Transverse colon (tissue), 4 donors: ENCODE results near the gene SPECC1. TPM values are rescaled to one million over a fixed set of nuclear protein-coding genes. Genes with fewer than 3 reads are reported as not detected.
"Not testable (repeated sequence)": the region's sequence is repeated elsewhere in the genome, so short reads cannot be mapped to it uniquely, and the experiment has no call there.

Experiments
- DNase-seq: peaks from one replicate; pipeline ENCODE4 v3.0.0-alpha.2; 2019
- H3K27ac ChIP-seq, 4 donors: fragments of 200-600 bp; sonication (generic); 2 replicates each; pipeline ENCODE4 v1.5.1; 2016 to 2018; ENCODE audit warnings: inconsistent platforms in 4 of 4
- H3K27me3 ChIP-seq: fragments of 200-600 bp; sonication (generic); 2 replicates; pipeline ENCODE4 v1.5.1; 2017; ENCODE audit warnings: inconsistent platforms
- H3K36me3 ChIP-seq, 4 donors: fragments of 200-600 bp; sonication (generic); 2 replicates each; pipeline ENCODE4 v1.5.1; 2017 to 2019; ENCODE audit warnings: inconsistent platforms in 4 of 4
- H3K4me1 ChIP-seq, 4 donors: fragments of 200-600 bp; sonication (generic); 2 replicates each; pipeline ENCODE4 v1.5.1; 2017 to 2020; ENCODE audit warnings: inconsistent platforms in 4 of 4
- H3K4me3 ChIP-seq, 4 donors: fragments of 200-600 bp; sonication (generic); 1 replicate in 1 of 4; 2 replicates in 3 of 4; pipeline versions ENCODE4 v1.5.1 to v1.6.1; 2017 to 2019; ENCODE audit warnings: inconsistent platforms in 4 of 4
- H3K9me3 ChIP-seq, 2 donors: fragments of 200-600 bp; sonication (generic); 2 replicates each; pipeline ENCODE4 v1.5.1; 2017 to 2019; ENCODE audit warnings: inconsistent platforms in 2 of 2
- CTCF ChIP-seq, 5 experiments: fragments of 200-600 bp in 3 of 5; fragments of 450-650 bp in 2 of 5; sonication (generic) in 3 of 5; IDR thresholded peaks; 1 replicate in 2 of 5; 2 replicates in 3 of 5; pipeline ENCODE4 v1.5.1; 2016 to 2017; ENCODE audit warnings: antibody characterized with exemption in 5 of 5, inconsistent platforms in 3 of 5, mild to moderate bottlenecking in 2 of 5, moderate library complexity in 1 of 5
- EP300 ChIP-seq: sonication (generic); formaldehyde crosslinking; IDR thresholded peaks from one replicate; pipeline ENCODE4 v1.6.1; 2017; ENCODE audit warnings: antibody characterized with exemption, low read depth
- POLR2A ChIP-seq: fragments of 450-650 bp; IDR thresholded peaks from one replicate; pipeline ENCODE4 v1.6.1; 2016; ENCODE audit warnings: antibody characterized with exemption, mild to moderate bottlenecking, moderate library complexity
- POLR2AphosphoS5 ChIP-seq, 3 donors: sonication (generic); formaldehyde crosslinking; IDR thresholded peaks; one replicate each; pipeline ENCODE4 v1.6.1; 2016; ENCODE audit warnings: antibody characterized with exemption in 3 of 3
- WGBS, 2 donors: methylation state at CpG; one replicate each; pipeline ENCODE4 v1.1.5; 2018; ENCODE audit warnings: low coverage in 1 of 2; 5-methylcytosine and 5-hydroxymethylcytosine counted together
- in situ Hi-C, 4 donors: fragments of 200-750 bp; cut with MboI; loops; one replicate each; pipeline versions ENCODE4 v1.15.0 to v1.15.1; 2017; ENCODE audit warnings: low sequenced_read_pairs in 3 of 4, low pct_ligation_motif_present in 1 of 4, low pct_unique_long_range_greater_than_20kb in 1 of 4
- intact Hi-C: fragments of 100-400 bp; cut with DNase I; formaldehyde crosslinking; loops from one replicate; pipeline ENCODE4 v1.15.1; 2023; ENCODE audit warnings: low total_unique reads
- total RNA-seq, 4 donors: library from RNA; depleted of rRNA; stranded (reverse); fragments of >200 nt; gene quantifications; one replicate each; pipeline ENCODE4 v1.1.0, GENCODE V29; 2016

The SPECC1 gene
- total RNA-seq, 4 donors from 2014 or later: 117 to 141 (median 125) TPM

GRCh38 chr17:20074489-20074888 is 65.3 kb downstream of the SPECC1 start:
- 51 to 60% methylated on average over 1 to 3 of the region's 3 CpGs for WGBS, 2 donors
- DNase-seq: no peak
- TF ChIP-seq POLR2AphosphoS5 (IDR thresholded peaks at IDR 0.05): no peak
- no peak for TF ChIP-seq POLR2A
- no peak for TF ChIP-seq EP300
- TF ChIP-seq CTCF (IDR thresholded peaks at IDR 0.05): no peak
- Histone ChIP-seq H3K36me3 (no peaks in the 10 kb centered on the region), H3K27me3 (no peaks in the 10 kb centered on the region), H3K9me3 (no peaks in the 10 kb centered on the region), H3K4me3 (peak overlapping the region in 1 of 4 donors; percentile 22), H3K27ac (peak overlapping the region in 3 of 4 donors; percentile 4 to 19 (median 9)), H3K4me1 (peaks cover 0 to 4% (median 0%) of the 10 kb centered on the region in 4 donors)
- intact Hi-C loops (no loop called here), in situ Hi-C loops (no loop called here)

- DNase-seq, H3K27ac ChIP-seq, in situ Hi-C loops, H3K4me3 ChIP-seq, H3K4me1 ChIP-seq, H3K9me3 ChIP-seq, H3K36me3 ChIP-seq, H3K27me3 ChIP-seq, intact Hi-C loops: not testable (repeated sequence)
- WGBS, 2 donors: 89 to 100% methylated on average over 2 to 3 of the region's 3 CpGs
Measured at GRCh38 chr17:20076137-20076536, 67.0 kb downstream of the SPECC1 start.

- Histone ChIP-seq H3K4me3 (no peak overlapping the region), H3K9me3 (no peaks in the 10 kb centered on the region), H3K27ac (no peak overlapping the region), H3K27me3 (no peaks in the 10 kb centered on the region), H3K4me1 (peaks cover 0 to under 1% (median 0%) of the 10 kb centered on the region in 4 donors), H3K36me3 (no peaks in the 10 kb centered on the region)
- in situ Hi-C loops: no loop called here
- intact Hi-C loops: no loop called here
- no peak for TF ChIP-seq CTCF (IDR thresholded peaks at IDR 0.05)
- no peak for TF ChIP-seq POLR2AphosphoS5 (IDR thresholded peaks at IDR 0.05)
- WGBS, 2 donors: 58 to 62% methylated on average over 2 to 3 of the region's 3 CpGs
- DNase-seq: no peak
Measured at GRCh38 chr17:20077978-20078685, 69.0 kb downstream of the SPECC1 start.

GRCh38 chr17:20080513-20080912 is 71.4 kb downstream of the SPECC1 start:
- Histone ChIP-seq H3K27ac (no peak overlapping the region), H3K4me3 (no peak overlapping the region), H3K36me3 (no peaks in the 10 kb centered on the region), H3K9me3 (no peaks in the 10 kb centered on the region), H3K4me1 (no peaks in the 10 kb centered on the region), H3K27me3 (no peaks in the 10 kb centered on the region)
- intact Hi-C loops (no loop called here), in situ Hi-C loops (no loop called here)
- TF ChIP-seq CTCF (IDR thresholded peaks at IDR 0.05) (no peak), POLR2A (no peak), POLR2AphosphoS5 (IDR thresholded peaks at IDR 0.05) (no peak), EP300 (no peak)
- 87% methylated on average over 10 of the region's 10 CpGs; no CpG with 5 or more reads in 1 of the 2 donors for WGBS, 2 donors
- DNase-seq: no peak
